ENCODE results near the gene SEMA3E. TPM values are rescaled to one million over a fixed set of nuclear protein-coding genes. Genes with fewer than 3 reads are reported as not detected.
"Not testable (repeated sequence)": the region's sequence is repeated elsewhere in the genome, so short reads cannot be mapped to it uniquely, and the experiment has no call there.

SEMA3E gene
- total RNA-seq, 1 donor from 2014 or later = 0.70 TPM

DNA sequence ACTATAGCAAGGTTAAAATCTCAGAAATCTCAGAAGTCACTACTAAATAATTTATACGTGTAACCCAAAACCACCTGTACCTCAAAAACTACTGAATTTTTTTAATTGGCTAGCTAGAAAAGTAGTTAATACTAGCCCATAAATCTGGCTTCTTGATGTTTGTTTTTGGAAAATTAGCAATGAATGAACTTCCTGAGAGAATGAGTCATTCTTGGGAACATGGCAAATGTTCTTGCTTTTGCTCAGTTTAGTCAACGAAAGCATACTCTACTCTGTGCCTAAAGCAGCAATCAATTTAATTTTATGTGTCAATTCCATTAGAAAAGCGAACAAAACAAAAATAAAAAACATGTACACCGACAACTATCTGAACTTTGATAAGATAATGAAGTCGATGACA is 69.2 kb downstream of the SEMA3E start:
- DNase-seq (ENCODE audit: low spot score) = no peak
- intact Hi-C loops (cut with DNase I) = no loop called here

DNA sequence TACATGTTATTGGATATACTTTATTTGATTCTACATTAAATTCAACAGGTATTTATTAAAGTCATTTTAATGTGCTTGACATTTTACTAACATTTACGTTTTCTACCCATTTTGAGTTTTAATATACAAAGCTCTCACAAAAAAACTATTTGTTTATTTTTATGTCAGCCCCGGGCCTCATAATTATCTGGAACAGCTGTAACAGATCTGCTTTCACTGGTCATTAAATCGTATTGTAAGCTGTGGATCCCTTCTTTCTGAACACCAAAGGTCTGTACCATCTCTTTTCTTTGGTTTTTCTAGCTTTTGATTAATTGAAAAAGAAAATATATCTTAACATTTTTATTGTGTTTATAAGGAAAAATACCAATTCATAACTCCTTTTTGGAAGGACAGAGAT is 73.5 kb downstream of the SEMA3E start:
- no peak for DNase-seq (ENCODE audit: low spot score)
- intact Hi-C loops (cut with DNase I) = no loop called here

DNA sequence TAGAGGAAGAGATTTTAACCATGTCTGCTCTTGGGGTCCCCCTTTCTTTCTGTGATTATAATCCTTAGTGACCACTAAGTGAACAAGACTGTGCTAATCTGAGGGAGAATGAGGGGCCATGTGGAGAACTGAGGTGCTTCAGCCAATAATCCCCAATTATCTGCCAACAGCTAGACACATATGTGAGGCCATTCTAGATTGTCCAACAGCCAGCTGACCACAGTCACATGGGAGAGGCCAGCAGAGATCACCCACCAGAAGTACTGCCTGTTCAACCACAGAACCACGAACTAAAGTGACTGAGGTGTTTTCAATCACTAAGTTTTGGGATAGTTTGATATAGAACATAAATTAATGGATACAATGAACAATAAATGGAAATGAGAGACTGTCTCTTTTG is 74.3 kb downstream of the SEMA3E start:
- DNase-seq (ENCODE audit: low spot score) = no peak

DNA sequence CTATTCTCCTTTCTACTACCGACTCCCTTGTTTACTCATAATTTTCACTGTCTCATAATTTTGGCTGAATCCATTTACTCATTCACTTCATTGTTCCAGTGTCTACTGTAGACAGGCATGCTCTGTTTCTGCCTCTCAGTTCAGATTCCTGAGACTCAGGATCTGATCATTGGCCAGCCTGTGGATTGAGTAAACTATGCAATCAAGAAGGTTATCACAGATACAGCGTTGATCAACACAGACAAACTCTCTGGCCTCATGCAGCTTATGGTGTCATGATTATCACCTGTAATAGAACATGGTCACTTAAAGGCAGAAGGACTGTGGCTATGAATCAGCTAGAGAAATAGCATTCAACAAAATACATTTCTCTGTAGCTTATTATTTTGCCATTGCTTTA is 86.0 kb downstream of the SEMA3E start:
- intact Hi-C loops (cut with DNase I) = no loop called here
- no peak for DNase-seq (ENCODE audit: low spot score)

More for the DNA sequence above, 74.3 kb downstream of the SEMA3E start:
- intact Hi-C loops (cut with DNase I) = no loop called here

DNA sequence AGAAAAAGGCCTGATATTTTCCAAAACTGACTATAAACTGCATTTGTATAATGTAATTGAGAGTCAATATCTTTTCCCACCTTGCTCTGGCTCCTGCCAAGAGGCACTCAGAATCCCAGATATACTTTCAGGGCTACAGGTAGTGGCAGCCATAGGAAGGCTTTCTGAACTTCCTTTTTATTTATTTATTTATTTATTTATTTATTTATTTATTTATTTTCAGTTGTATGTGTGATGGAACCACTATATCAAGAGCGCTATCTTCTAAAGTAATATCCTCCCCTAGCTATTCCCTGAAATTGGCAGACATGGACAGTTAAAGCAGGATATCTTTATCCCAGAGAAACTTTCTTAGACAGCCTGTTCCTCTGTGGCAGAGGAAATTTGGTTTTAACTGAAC is 86.7 kb downstream of the SEMA3E start:
- intact Hi-C loops (cut with DNase I) = no loop called here
- no peak for DNase-seq (ENCODE audit: low spot score)

DNA sequence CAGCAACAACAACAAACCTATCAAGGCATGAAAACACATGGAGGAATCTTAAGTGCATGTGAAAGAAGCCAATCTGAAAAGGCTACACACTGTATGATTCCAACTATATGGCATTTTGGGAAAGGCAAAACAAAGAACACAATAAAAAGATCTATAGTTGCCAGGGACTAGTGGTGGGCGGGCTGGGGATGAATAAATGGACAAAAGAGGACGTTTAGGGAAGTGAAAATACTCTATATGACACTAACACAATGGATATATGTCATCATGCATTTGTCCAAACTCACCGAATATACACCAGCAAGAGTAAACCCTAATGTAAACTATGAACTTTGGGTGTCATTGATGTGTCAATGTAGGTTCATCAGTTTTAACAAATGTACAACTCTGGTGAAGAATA is 89.1 kb downstream of the SEMA3E start:
- DNase-seq (ENCODE audit: low spot score) = no peak
- intact Hi-C loops (cut with DNase I) = no loop called here

DNA sequence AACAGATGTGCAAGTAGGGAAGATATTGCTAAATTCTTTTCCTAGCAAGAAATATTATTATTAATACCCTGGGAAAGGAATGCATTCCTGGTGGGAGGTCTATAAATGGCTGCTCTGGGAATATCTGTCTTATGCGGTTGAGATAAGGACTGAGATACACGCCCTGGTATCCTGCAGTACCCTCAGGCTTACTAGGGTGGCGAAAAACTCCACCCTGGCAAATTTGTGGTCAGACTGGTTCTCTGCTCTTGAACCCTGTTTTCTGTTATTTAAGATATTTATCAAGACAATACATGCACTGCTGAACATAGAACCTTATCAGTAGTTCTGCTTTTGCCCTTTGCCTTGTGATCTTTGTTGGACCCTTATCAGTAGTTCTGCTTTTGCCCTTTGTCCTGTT is 96.4 kb downstream of the SEMA3E start:
- DNase-seq (ENCODE audit: low spot score); intact Hi-C loops (cut with DNase I): not testable (repeated sequence)

DNA sequence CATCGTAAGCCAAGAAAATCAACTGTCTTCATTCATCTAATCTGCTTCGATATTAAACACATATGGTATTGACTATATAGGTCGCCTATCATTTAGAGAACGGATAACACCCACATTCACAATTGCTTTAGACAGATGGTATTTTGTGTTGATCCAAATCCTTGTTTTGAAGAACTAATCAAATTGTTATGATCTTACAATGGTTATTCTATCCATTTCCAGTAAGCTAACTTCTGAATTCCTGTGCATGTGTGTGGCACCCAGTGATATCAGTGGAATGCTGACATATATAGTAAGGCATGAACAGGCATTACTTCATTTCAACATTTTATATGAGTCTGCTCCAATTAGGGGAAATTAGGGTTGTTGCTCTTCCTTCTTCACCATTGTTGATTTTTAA is 98.8 kb downstream of the SEMA3E start:
- intact Hi-C loops (cut with DNase I) = no loop called here
- DNase-seq (ENCODE audit: low spot score) = no peak

DNA sequence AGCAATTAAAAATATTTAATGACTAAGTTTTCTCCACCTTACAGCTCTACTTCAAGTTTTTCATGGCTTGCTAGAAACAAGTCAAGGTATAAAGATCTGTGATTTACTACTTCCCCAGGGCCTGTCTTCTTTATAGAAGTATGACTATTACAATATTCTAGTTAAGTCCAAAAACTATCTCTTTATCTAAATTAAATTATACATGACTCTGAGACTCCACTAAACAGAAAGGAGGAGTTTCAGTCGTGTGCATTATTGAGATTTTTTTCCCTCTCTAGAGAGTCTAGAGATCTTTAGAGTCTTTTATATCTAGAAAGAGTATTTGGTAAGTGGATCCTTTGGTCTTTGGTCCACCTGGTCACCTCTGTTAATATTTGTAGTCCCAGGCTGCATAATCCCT is 100.7 kb downstream of the SEMA3E start:
- no peak for DNase-seq (ENCODE audit: low spot score)
- intact Hi-C loops (cut with DNase I) = no loop called here

DNA sequence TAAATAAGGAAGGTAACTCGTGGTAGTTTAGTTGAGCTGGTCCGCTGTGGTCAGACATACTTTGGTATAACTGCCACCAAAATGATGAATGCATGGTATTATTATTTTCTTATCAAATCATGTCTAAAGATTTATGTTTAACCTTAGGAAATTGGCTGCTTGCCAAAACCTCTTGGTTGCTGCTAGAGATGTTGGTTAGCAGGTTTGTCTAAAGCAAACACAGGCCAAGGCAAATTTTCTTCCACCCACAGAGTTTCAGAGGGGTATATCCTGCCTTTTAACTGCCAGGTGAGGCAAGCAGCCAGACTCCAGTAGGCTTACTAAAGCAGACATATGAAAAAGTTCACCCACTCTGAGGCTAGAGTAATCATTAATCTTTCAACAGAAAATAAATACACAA is 101.4 kb downstream of the SEMA3E start:
- DNase-seq (ENCODE audit: low spot score) = no peak
- intact Hi-C loops (cut with DNase I) = no loop called here

DNA sequence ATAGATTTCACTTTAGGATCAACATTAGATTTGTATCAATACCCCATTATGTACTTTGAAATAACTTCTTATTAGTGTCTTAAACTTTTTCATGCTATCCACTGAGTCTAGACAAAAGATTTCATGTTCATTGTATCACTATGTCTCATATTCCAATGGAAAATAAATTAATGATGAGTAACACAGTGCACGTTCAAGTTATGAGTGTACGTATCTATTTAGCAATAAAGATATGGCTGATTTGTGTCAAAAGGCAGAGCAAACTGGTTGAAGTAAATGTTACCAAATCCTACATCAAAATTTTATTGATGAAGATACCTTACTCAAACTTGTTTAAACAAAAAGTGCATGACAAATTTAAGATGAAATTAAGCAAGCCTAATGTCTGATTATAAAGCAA is 102.4 kb downstream of the SEMA3E start:
- no peak for DNase-seq (ENCODE audit: low spot score)
- intact Hi-C loops (cut with DNase I) = no loop called here

DNA sequence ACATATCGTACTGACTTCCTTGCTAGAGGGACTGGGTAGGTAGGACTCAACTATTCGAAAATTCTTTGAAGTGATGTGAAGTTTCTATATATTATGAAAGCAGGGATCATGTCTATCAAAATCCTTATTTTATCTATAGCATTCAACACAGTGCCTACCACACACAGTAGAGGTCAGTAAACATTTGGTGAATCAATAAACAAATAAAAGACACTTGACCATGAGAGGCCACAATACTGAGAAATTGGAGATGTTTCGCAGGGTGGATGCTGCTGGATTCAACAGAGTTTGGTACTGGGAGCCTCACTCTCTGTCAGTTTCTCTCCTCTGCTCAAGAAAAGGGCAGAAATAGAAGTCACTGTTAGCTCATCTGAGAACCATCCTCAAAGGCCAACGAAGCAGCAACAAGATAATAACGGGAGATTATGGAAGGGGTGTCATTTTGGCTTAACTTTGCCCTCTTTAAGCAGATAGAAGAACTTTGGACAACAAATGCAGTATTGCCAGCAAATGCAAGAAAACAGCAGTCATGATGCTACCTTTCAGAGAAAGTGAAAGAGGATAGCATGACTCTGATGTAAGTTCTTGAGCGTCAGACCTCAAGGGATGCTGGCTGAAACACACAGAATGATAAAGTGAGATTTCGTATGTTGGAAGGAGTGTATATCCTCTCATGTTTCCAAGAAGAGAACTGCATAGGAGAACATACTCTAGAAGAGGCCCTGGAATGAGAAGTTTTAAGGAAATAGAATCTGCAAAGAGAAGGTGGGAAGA is 107.6 kb downstream of the SEMA3E start:
- intact Hi-C loops (cut with DNase I) = no loop called here
- DNase-seq (ENCODE audit: low spot score) = no peak

DNA sequence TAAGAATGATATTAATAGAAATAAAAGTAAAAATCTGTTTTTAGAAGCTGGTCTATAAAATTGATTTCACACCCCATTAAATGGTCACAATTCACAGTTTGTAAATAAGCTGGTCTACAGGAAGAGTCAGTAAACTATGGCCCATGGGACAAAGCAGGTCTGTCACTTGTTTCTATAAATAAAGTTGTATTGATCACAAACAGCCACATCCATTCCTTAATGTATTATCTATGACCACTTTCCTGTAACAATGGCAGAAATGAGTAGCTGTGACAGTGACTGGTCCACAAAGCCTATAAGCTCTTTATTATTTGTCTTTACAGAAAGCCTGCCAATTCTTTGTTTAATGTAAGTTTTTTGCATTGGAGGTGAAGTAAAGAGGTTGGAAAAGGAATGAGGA is 114.5 kb downstream of the SEMA3E start:
- intact Hi-C loops (cut with DNase I) = no loop called here
- DNase-seq (ENCODE audit: low spot score) = no peak

DNA sequence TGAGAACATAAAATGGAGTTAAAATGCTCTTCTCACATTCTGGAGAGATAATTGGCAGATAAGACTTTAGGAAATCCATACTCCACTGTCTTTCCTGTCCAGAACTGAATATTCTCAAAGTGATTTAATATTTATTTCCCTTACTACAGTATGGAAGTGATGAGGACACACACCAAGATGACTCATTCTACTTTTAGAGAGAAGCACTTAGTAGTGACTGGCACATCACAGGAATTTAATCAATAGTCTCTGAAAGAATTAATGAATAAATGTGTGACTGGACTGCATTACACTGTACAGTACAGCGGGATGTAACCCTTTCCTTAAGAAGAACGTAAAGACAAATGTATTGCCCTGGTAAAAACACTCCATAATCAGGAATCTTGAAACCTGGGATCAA is 116.7 kb downstream of the SEMA3E start:
- no peak for DNase-seq (ENCODE audit: low spot score)
- intact Hi-C loops (cut with DNase I) = no loop called here

DNA sequence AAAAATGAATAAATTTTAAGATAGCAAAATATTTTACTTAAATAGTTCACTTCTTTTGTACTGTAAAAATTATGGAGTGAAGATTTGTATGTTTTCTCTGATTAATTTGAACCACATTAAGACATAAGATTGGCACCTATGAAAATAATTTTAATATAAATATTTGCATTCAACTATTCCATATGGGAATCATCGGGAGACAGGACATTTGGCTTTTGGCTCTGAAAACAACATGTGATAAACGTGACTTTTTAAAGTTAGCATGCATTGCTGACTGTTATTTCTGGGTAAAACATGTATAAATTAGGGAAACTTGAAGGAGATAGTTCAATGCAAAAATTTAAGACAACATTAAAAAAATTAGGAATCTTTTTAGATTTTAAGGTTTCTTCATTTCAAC is 117.2 kb downstream of the SEMA3E start:
- no peak for DNase-seq (ENCODE audit: low spot score)
- intact Hi-C loops (cut with DNase I) = no loop called here

DNA sequence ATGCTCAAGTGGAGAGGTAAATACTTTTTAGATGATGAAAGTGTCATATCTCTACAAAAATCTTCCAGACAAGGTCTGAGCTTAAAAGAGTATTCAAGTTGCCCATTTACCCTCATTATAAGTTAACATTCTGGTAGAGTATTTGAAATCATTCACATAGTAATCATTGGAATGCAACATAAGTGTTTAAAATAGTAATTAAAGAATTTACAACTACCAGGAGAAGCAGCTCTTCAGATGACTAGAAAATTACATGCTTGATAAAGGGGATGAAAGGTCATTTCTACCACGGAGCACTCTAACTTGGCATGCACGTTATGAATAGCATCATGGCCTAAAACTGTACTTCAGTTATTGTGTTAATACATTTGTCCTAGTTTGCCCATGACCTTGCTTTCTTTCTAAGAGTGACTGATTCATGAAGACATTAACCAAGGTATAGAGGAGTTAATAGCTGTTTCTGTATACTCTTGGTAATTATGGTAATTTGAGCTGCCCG is 120.0 kb downstream of the SEMA3E start:
- intact Hi-C loops (cut with DNase I) = no loop called here
- DNase-seq (ENCODE audit: low spot score) = no peak

DNA sequence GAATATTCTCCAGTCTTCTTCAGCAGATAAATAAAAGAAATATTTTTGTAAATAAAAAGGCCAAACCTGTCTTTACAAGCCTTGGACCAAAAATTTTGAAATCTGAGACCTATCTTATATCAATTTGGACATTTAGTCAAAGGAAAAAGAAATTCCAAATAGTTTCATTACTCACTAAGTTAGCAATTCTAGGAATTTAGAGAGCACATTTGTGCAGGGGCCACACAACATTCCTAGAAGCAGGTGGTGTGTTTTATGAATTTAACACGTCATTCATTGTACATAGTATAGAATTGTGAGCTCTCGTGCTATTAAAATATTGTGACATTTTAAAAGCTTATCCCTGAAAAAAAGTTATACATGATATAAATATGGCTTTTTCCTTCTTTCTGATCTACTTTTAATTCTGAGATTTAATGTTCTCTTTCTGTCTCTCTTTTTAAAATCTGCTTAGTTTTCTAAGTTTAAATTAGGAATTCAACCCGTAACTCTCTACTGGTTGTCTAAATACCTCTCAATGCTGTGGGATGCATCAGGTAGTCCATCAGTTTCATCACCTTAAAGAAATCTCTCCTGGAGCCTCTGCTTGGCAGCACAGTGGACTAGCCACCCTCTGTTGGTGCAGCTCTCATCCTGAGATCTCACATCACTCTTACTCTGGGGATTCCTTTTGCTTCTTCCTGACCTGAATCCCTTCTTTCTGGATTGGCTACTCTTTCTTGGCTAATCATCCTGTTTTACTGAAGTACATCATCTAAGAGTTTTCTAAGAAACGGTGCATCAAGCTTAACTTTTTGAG is 124.5 kb downstream of the SEMA3E start:
- intact Hi-C loops (cut with DNase I) = no loop called here
- no peak for DNase-seq (ENCODE audit: low spot score)

DNA sequence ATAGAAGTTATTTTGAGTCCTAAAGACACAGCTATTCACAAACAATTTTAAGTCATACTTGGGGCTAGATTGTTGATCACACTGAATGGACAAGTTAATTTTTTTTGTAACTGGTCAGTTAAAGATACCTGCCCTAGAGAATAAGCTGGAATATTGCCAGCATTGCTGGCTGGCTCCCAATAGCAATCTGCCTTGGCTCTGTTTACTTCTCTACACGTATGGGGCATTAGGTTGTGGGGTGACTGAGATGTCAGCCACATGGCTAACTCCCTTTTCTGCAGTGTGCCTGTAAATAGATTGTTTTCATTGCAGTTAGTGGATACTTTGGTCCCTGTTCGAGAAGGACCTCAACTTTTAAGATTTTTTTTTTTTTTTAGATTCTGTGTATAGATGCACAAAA is 128.2 kb downstream of the SEMA3E start:
- DNase-seq (ENCODE audit: low spot score) = no peak
- intact Hi-C loops (cut with DNase I) = no loop called here

DNA sequence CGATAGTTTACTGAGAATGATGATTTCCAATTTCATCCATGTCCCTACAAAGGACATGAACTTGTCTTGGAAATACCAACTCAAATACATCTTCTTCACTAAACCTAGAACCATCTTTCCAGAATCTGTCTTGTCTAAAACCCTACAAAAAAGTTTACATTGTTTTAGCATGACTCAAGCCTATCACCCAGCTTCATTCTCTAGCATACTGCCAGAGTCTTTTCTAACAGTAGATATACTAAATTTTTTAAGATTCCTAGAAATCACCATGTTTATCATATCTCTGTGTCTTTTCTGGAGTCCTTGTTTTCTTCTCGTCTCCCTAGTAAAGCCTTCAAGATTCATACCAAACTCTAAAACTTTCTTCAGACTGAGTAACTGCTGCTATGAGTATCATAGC is 129.7 kb downstream of the SEMA3E start:
- intact Hi-C loops (cut with DNase I) = no loop called here
- no peak for DNase-seq (ENCODE audit: low spot score)

DNA sequence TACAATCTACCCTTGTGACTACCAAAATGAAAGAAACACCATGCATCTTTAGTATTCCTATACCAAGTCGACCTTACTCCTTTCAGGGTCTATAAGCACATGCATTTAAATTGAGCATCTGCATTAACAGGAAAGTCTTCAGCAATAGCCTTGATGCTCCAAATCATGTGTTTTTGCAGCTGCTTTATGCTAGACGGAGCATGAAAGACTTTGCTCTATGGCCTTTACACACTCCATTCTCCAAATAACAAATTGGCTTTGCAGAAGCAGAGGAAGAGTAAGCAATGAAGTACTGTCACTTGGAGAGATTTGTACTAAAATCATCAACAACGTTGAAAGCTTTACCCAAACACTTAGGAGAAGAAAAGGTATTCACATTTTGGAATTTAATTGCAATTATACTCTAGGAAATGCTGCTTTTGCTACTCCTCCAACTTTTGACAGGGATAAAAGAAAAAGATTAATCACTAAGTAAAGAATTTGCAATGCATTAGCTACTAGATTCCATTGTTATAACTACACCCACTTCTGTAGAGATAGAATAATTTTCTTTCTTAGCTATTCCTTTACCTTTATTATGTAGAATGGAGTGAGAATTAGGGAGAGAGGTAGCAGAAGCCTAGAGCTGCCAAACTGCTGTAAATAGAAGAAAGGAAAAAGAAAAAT is 131.8 kb downstream of the SEMA3E start:
- no peak for DNase-seq (ENCODE audit: low spot score)
- intact Hi-C loops (cut with DNase I) = no loop called here

DNA sequence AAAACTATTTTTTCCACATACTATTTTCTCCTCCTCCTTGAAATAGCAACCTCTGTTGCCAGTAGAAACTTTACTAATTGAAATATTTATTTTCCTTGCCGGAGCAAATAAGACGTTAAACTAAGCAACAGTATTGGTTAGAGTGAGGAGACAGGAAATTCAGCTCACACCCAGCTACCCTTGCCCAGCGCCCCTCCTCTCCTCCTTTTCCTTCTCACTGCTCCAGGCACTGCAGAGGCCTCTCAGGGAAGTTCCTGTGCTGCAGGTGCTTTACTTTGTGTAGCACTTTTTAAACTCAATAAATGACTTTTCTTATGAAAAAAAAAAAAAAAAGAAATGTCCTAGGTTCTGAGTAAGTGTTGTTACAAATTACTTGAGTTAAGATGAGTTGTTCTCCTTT is 134.0 kb downstream of the SEMA3E start:
- intact Hi-C loops (cut with DNase I) = no loop called here
- no peak for DNase-seq (ENCODE audit: low spot score)

Data from cardiac septum (tissue), 1 donor.